Measurements from ENCODE around the gene KANK3.

DNA sequence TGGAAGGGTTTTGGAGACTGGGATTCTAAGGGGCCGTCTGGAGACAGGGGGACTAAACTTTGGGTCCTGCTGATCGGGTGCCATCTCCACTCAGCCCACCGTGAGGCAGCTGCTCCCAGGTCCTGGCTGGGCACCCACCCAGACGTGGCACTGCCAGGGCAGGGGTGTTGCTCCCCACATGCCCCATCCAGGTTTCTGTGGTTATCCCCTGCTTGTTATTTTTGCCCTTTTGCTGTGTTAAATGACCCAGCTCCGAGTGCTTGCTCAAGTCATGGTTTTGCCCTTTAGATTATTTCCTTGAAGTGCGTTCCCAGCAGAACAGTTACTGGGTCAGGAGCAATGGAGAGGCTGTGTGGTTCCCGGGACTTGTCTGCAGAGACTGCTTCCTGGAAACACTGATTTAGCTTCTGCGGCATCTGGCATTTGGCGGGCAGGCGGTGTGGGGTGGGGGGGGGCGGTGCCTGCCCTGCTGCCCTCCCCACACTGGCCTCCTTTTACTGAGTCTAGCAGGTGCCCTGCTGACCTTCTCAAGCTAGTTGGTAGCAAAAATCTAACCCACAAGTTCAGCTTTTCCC, 49.0 kb upstream of the KANK3 start:
- TF ChIP-seq, protein P1, sequence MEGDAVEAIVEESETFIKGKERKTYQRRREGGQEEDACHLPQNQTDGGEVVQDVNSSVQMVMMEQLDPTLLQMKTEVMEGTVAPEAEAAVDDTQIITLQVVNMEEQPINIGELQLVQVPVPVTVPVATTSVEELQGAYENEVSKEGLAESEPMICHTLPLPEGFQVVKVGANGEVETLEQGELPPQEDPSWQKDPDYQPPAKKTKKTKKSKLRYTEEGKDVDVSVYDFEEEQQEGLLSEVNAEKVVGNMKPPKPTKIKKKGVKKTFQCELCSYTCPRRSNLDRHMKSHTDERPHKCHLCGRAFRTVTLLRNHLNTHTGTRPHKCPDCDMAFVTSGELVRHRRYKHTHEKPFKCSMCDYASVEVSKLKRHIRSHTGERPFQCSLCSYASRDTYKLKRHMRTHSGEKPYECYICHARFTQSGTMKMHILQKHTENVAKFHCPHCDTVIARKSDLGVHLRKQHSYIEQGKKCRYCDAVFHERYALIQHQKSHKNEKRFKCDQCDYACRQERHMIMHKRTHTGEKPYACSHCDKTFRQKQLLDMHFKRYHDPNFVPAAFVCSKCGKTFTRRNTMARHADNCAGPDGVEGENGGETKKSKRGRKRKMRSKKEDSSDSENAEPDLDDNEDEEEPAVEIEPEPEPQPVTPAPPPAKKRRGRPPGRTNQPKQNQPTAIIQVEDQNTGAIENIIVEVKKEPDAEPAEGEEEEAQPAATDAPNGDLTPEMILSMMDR (IDR thresholded peaks at IDR 0.05; ENCODE audit: low read depth, low read length): no peak
- TF ChIP-seq POLR2A (IDR thresholded peaks at IDR 0.05; ENCODE audit: extremely low read depth, insufficient read length) (no peak), MYC (IDR thresholded peaks at IDR 0.05; ENCODE audit: low read depth, low read length) (no peak)
- TF ChIP-seq, protein P2, sequence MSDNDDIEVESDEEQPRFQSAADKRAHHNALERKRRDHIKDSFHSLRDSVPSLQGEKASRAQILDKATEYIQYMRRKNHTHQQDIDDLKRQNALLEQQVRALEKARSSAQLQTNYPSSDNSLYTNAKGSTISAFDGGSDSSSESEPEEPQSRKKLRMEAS (IDR thresholded peaks at IDR 0.05; ENCODE audit: low read depth, low read length): no peak
